IMR-90 (cell line): ENCODE results near the gene CKAP2L. TPM values are rescaled to one million over a fixed set of nuclear protein-coding genes. Genes with fewer than 3 reads are reported as not detected.

Experiments used
- ATAC-seq: fragments of 200-7000 bp; cut with Tn5 transposase; 2 replicates; pipeline ENCODE4 v1.9.1; 2020; ENCODE audit warnings: low read depth, mild to moderate bottlenecking, moderate library complexity
- BruUV-seq: library from RNA; stranded (reverse); fragments of 400-500 nt; replicated peaks from 2 replicates; lab custom pipeline; 2021; lab: Mats Ljungman, UMichigan
- CTCF ChIA-PET: fragments of 300-600 bp; formaldehyde crosslinking; extraction: SDS; loops from one replicate; lab custom pipeline; 2021; ENCODE audit warnings: antibody characterized with exemption; lab: Yijun Ruan, JAX
- POLR2A ChIA-PET: fragments of 300-600 bp; sonication (Branson Sonifier 250); formaldehyde crosslinking; loops from one replicate; lab custom pipeline; 2022; ENCODE audit warnings: antibody characterized with exemption; ENCODE audit not compliant: unreplicated experiment; lab: Charles Lee
- DNase-seq: peaks from one replicate; pipeline ENCODE4 v3.0.0; 2013
- H2AFZ ChIP-seq: replicated peaks from 2 replicates; pipeline ENCODE3; 2013; ENCODE audit warnings: low read length, mild to moderate bottlenecking; ENCODE audit not compliant: poor library complexity
- H2AK5ac ChIP-seq: 2 replicates; pipeline ENCODE4 v1.6.1; 2013; ENCODE audit warnings: low read depth, low read length, inconsistent platforms
- H2AK9ac ChIP-seq: replicated peaks from 2 replicates; pipeline ENCODE3; 2013; ENCODE audit warnings: mild to moderate bottlenecking, low read depth, low read length, moderate library complexity; ENCODE audit not compliant: poor library complexity
- H2BK120ac ChIP-seq: 2 replicates; pipeline ENCODE4 v1.6.1; 2013; ENCODE audit warnings: low read depth, low read length, inconsistent platforms
- H2BK15ac ChIP-seq: 3 replicates; pipeline ENCODE4 v1.6.1; 2013; ENCODE audit warnings: low read depth, low read length, inconsistent platforms
- H2BK20ac ChIP-seq: 2 replicates; pipeline ENCODE4 v1.6.1; 2013; ENCODE audit warnings: low read depth, mild to moderate bottlenecking, inconsistent platforms, low read length, moderate library complexity
- H2BK5ac ChIP-seq: 2 replicates; pipeline ENCODE4 v1.6.1; 2013; ENCODE audit warnings: mild to moderate bottlenecking, low read depth, low read length, inconsistent platforms; ENCODE audit not compliant: poor library complexity, severe bottlenecking
- H3K14ac ChIP-seq: replicated peaks from 2 replicates; pipeline ENCODE4 v1.6.1; 2013; ENCODE audit warnings: low read depth, low read length, inconsistent platforms
- H3K18ac ChIP-seq: 2 replicates; pipeline ENCODE4 v1.6.1; 2013; ENCODE audit warnings: low read depth, low read length, control low read depth
- H3K23ac ChIP-seq: 2 replicates; pipeline ENCODE4 v1.6.1; 2013; ENCODE audit warnings: low read depth, low read length, inconsistent platforms
- H3K27ac ChIP-seq: 2 replicates; pipeline ENCODE4 v1.5.1; 2013; ENCODE audit warnings: mild to moderate bottlenecking, control low read depth, low read length; ENCODE audit not compliant: insufficient read depth
- H3K27me3 ChIP-seq: 2 replicates; pipeline ENCODE4 v1.6.1; 2013; ENCODE audit warnings: low read length; ENCODE audit not compliant: control insufficient read depth, insufficient read depth
- H3K36me3 ChIP-seq: 2 replicates; pipeline ENCODE4 v1.6.1; 2013; ENCODE audit warnings: low read length, mixed read lengths; ENCODE audit not compliant: control insufficient read depth, insufficient read depth
- H3K4ac ChIP-seq: 2 replicates; pipeline ENCODE4 v1.6.1; 2013; ENCODE audit warnings: low read depth, low read length, inconsistent platforms
- H3K4me1 ChIP-seq: 2 replicates; pipeline ENCODE4 v1.6.1; 2013; ENCODE audit warnings: low read length, mixed read lengths; ENCODE audit not compliant: control insufficient read depth, insufficient read depth
- H3K4me2 ChIP-seq: 2 replicates; pipeline ENCODE4 v1.6.1; 2013; ENCODE audit warnings: low read depth, mild to moderate bottlenecking, control low read depth, low read length, moderate library complexity
- H3K4me3 ChIP-seq: 2 replicates; pipeline ENCODE4 v1.5.1; 2013; ENCODE audit warnings: low read depth, mild to moderate bottlenecking, control low read depth, low read length, moderate library complexity; ENCODE audit not compliant: insufficient read depth
- H3K56ac ChIP-seq: 2 replicates; pipeline ENCODE4 v1.6.1; 2013; ENCODE audit warnings: low read length, inconsistent platforms; ENCODE audit not compliant: insufficient read depth; ENCODE audit errors: extremely low read depth
- H3K79me1 ChIP-seq, 2 experiments: 2 replicates each; pipeline ENCODE4 v1.6.1; 2013; ENCODE audit warnings: low read length in 2 of 2, inconsistent platforms in 1 of 2, low read depth in 1 of 2
- H3K9ac ChIP-seq: 2 replicates; pipeline ENCODE4 v1.6.1; 2013; ENCODE audit warnings: low read depth, low read length, control low read depth
- H3K9me1 ChIP-seq: 2 replicates; pipeline ENCODE4 v1.6.1; 2013; ENCODE audit warnings: low read length, inconsistent platforms; ENCODE audit not compliant: insufficient read depth
- H3K9me3 ChIP-seq: 2 replicates; pipeline ENCODE4 v1.6.1; 2013; ENCODE audit warnings: low read length; ENCODE audit not compliant: control insufficient read depth, insufficient read depth
- H4K20me1 ChIP-seq: 2 replicates; pipeline ENCODE4 v1.6.1; 2013; ENCODE audit warnings: low read length, inconsistent platforms; ENCODE audit not compliant: insufficient read depth
- H4K5ac ChIP-seq: 2 replicates; pipeline ENCODE4 v1.6.1; 2013; ENCODE audit warnings: mild to moderate bottlenecking, low read depth, low read length, control low read depth
- H4K8ac ChIP-seq, 2 experiments: 2 replicates each; pipeline ENCODE4 v1.6.1; 2013; ENCODE audit warnings: low read depth in 2 of 2, low read length in 2 of 2, control low read depth in 1 of 2, inconsistent platforms in 1 of 2
- H4K91ac ChIP-seq: 2 replicates; pipeline ENCODE4 v1.6.1; 2013; ENCODE audit warnings: low read depth, low read length, inconsistent platforms; ENCODE audit not compliant: insufficient read depth
- CHD1 ChIP-seq: IDR thresholded peaks from 2 replicates; pipeline ENCODE4 v1.6.1; 2012; ENCODE audit warnings: low read depth, low read length, improper control_type of control experiment
- CTCF ChIP-seq: conservative IDR thresholded peaks from 2 replicates; pipeline ENCODE4 v1.5.1; 2012; ENCODE audit warnings: mild to moderate bottlenecking, low read depth, low read length, improper control_type of control experiment
- ELK1 ChIP-seq: fragments of 150-350 bp; IDR thresholded peaks from 2 replicates; pipeline ENCODE4 v1.6.1; 2016; ENCODE audit warnings: low read depth, mild to moderate bottlenecking, low read length, moderate library complexity, borderline replicate concordance
- MAFK ChIP-seq: IDR thresholded peaks from 2 replicates; pipeline ENCODE4 v1.6.1; 2012; ENCODE audit warnings: low read depth, low read length, improper control_type of control experiment
- MAZ ChIP-seq: IDR thresholded peaks from 2 replicates; pipeline ENCODE4 v1.6.1; 2012; ENCODE audit warnings: low read depth, mild to moderate bottlenecking, low read length, improper control_type of control experiment, moderate library complexity, borderline replicate concordance
- NFE2L2 ChIP-seq: fragments of 150-350 bp; IDR thresholded peaks from 2 replicates; pipeline ENCODE4 v1.6.1; 2016; ENCODE audit warnings: low read depth, mild to moderate bottlenecking, low read length
- POLR2A ChIP-seq: IDR thresholded peaks from 2 replicates; pipeline ENCODE4 v1.6.1; 2012; ENCODE audit warnings: mild to moderate bottlenecking, low read depth, low read length
- RAD21 ChIP-seq: IDR thresholded peaks from 2 replicates; pipeline ENCODE4 v1.6.1; 2012; ENCODE audit warnings: low read length, improper control_type of control experiment
- SMC3 ChIP-seq: fragments of 150-350 bp; IDR thresholded peaks from 2 replicates; pipeline ENCODE4 v1.6.1; 2016; ENCODE audit warnings: low read depth, mild to moderate bottlenecking, antibody characterized with exemption, low read length, moderate library complexity
- WGBS, 2 experiments: methylation state at CpG; one replicate each; pipeline versions ENCODE4 v1.1.5 to v1.1.7; 2013; ENCODE audit warnings: missing lambda C conversion rate in 2 of 2; ENCODE audit not compliant: insufficient read length in 1 of 2; ENCODE audit errors: extremely low coverage in 2 of 2; 5-methylcytosine and 5-hydroxymethylcytosine counted together
- dilution Hi-C: fragments of 300-500 bp; cut with HindIII; formaldehyde crosslinking; loops from one replicate; pipeline ENCODE4 v1.14.3; 2018; ENCODE audit warnings: low sequenced_read_pairs; ENCODE audit not compliant: unreplicated experiment
- in situ Hi-C: fragments of 300-500 bp; cut with MboI; formaldehyde crosslinking; loops from 3 replicates; pipeline ENCODE4 v1.14.3; 2019; ENCODE audit warnings: low sequenced_read_pairs, inconsistent platforms, mixed read lengths
- intact Hi-C: fragments of 100-400 bp; cut with micrococcal nuclease; formaldehyde crosslinking; loops from 2 replicates; pipeline ENCODE4 v1.10.0; 2022
- polyA plus RNA-seq, 3 experiments: library from polyadenylated mRNA; depleted of rRNA; stranded (reverse); fragments of >200 nt; gene quantifications; 2 replicates each; pipeline ENCODE4 v1.2.3, GENCODE V29; 2012; ENCODE audit warnings: low replicate concordance in 1 of 3
- total RNA-seq: library from RNA; depleted of rRNA; stranded (reverse); fragments of >200 nt; gene quantifications from 2 replicates; pipeline ENCODE4 v1.2.3, GENCODE V29; 2012

The CKAP2L gene
- total and polyA plus RNA-seq, 2 of the 4 experiments (the other 2 are of a cell fraction), result 6.4 to 9.9 TPM

GRCh38 chr2:112718863-112719370 is 45.5 kb downstream of the CKAP2L start:
- Histone ChIP-seq H2BK20ac (no peak overlapping the region), H2AK9ac (no peak overlapping the region), H3K4me2 (no peak overlapping the region), H4K91ac (no peak overlapping the region), H3K4me3 (no peak overlapping the region), H3K14ac (no peak overlapping the region), H2BK5ac (no peak overlapping the region), H3K9me3 (no peaks in the 10 kb centered on the region), H2BK120ac (no peak overlapping the region), H3K36me3 (no peaks in the 10 kb centered on the region), H2AFZ (no peak overlapping the region), H4K8ac (no peak overlapping the region), H3K4me1 (no peaks in the 10 kb centered on the region), H2AK5ac (no peak overlapping the region), H4K5ac (no peak overlapping the region), H3K27me3 (peaks cover 2% of the 10 kb centered on the region; the same call in 1 of the 2 replicates), H3K56ac (no peak overlapping the region), H3K4ac (no peak overlapping the region), H3K18ac (no peak overlapping the region), H2BK15ac (no peak overlapping the region), H3K79me1 (no peaks in the 10 kb centered on the region), H3K9ac (no peak overlapping the region), H3K23ac (no peak overlapping the region), H3K27ac (no peak overlapping the region), H3K9me1 (peaks cover 4% of the 10 kb centered on the region; the same call in 1 of the 2 replicates), H4K20me1 (no peaks in the 10 kb centered on the region)
- intact Hi-C loops (no loop called here), in situ Hi-C loops (no loop called here), dilution Hi-C loops (no loop called here)
- CTCF ChIA-PET, result no interaction called here
- no peak for ATAC-seq
- POLR2A ChIA-PET, result no interaction called here
- no peak for DNase-seq
- TF ChIP-seq MAZ, result no peak
- no peak for TF ChIP-seq CTCF
- TF ChIP-seq ELK1, result no peak
- no peak for TF ChIP-seq NFE2L2
- TF ChIP-seq SMC3, result no peak
- TF ChIP-seq MAFK, result no peak
- no peak for TF ChIP-seq CHD1
- TF ChIP-seq POLR2A, result no peak
- TF ChIP-seq RAD21, result no peak
- no CpG with 5 or more reads among the region's 12 CpGs for WGBS, 2 experiments
- BruUV-seq, result no TSS peak
